Measurements from ENCODE around the gene TCEAL9.

GRCh38 chrX:103405009-103405333, 48.7 kb downstream of the TCEAL9 start:
- TF ChIP-seq POLR2AphosphoS5 (IDR thresholded peaks at IDR 0.05) (no peak), POLR2A (IDR thresholded peaks at IDR 0.05) (no peak)
- TF ChIP-seq, protein P1, sequence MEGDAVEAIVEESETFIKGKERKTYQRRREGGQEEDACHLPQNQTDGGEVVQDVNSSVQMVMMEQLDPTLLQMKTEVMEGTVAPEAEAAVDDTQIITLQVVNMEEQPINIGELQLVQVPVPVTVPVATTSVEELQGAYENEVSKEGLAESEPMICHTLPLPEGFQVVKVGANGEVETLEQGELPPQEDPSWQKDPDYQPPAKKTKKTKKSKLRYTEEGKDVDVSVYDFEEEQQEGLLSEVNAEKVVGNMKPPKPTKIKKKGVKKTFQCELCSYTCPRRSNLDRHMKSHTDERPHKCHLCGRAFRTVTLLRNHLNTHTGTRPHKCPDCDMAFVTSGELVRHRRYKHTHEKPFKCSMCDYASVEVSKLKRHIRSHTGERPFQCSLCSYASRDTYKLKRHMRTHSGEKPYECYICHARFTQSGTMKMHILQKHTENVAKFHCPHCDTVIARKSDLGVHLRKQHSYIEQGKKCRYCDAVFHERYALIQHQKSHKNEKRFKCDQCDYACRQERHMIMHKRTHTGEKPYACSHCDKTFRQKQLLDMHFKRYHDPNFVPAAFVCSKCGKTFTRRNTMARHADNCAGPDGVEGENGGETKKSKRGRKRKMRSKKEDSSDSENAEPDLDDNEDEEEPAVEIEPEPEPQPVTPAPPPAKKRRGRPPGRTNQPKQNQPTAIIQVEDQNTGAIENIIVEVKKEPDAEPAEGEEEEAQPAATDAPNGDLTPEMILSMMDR (IDR thresholded peaks at IDR 0.05) = no peak

Data from stomach (tissue), 4 donors.